Occipital lobe (tissue), 2 donors: Measurements from ENCODE around the gene AP1M1. TPM values are rescaled to one million over a fixed set of nuclear protein-coding genes. Genes with fewer than 3 reads are reported as not detected.
A peak's percentile ranks its signal among the peaks of the same experiment; 100 is the strongest.

Source experiments
- DNase-seq: peaks from one replicate; lab custom pipeline; 2025; lab: John Stamatoyannopoulos, UW
- total RNA-seq: library from RNA; depleted of rRNA; stranded (reverse); fragments of >200 nt; gene quantifications from one replicate; pipeline ENCODE4 v1.2.3, GENCODE V29; 2014

Gene AP1M1
- total RNA-seq, 1 donor from 2014 or later = 42.9 TPM

GRCh38 chr19:16232127-16232526, 34.4 kb downstream of the AP1M1 start:
- DNase-seq = no peak

GRCh38 chr19:16232568-16232967, 34.9 kb downstream of the AP1M1 start:
- no peak for DNase-seq

GRCh38 chr19:16233081-16233776, 35.5 kb downstream of the AP1M1 start:
- no peak for DNase-seq

GRCh38 chr19:16233836-16234551, 36.3 kb downstream of the AP1M1 start:
- DNase-seq = no peak

- no peak for DNase-seq
Observed at GRCh38 chr19:16234552-16235445, 37.1 kb downstream of the AP1M1 start.

- no peak for DNase-seq
Observed at GRCh38 chr19:16235811-16236652, 38.3 kb downstream of the AP1M1 start.

GRCh38 chr19:16244091-16244490, 46.4 kb downstream of the AP1M1 start:
- DNase-seq = no peak

GRCh38 chr19:16247353-16248182, 49.9 kb downstream of the AP1M1 start:
- peak; percentile 51 for DNase-seq

GRCh38 chr19:16248380-16249023, 50.8 kb downstream of the AP1M1 start:
- DNase-seq = no peak

- no peak for DNase-seq
Observed at GRCh38 chr19:16249826-16250404, 52.2 kb downstream of the AP1M1 start.

- no peak for DNase-seq
Observed at GRCh38 chr19:16252459-16253205, 54.9 kb downstream of the AP1M1 start.

GRCh38 chr19:16254851-16255408, 57.2 kb downstream of the AP1M1 start:
- DNase-seq = no peak

GRCh38 chr19:16257509-16258002, 59.8 kb downstream of the AP1M1 start:
- no peak for DNase-seq

GRCh38 chr19:16258440-16258903, 60.8 kb downstream of the AP1M1 start:
- DNase-seq = no peak

GRCh38 chr19:16259385-16260159, 61.9 kb downstream of the AP1M1 start:
- no peak for DNase-seq

- no peak for DNase-seq
Observed at GRCh38 chr19:16260160-16260811, 62.6 kb downstream of the AP1M1 start.

- DNase-seq = no peak
Observed at GRCh38 chr19:16260812-16261161, 63.1 kb downstream of the AP1M1 start.
